Measurements from ENCODE around the gene DHX35.

DNA sequence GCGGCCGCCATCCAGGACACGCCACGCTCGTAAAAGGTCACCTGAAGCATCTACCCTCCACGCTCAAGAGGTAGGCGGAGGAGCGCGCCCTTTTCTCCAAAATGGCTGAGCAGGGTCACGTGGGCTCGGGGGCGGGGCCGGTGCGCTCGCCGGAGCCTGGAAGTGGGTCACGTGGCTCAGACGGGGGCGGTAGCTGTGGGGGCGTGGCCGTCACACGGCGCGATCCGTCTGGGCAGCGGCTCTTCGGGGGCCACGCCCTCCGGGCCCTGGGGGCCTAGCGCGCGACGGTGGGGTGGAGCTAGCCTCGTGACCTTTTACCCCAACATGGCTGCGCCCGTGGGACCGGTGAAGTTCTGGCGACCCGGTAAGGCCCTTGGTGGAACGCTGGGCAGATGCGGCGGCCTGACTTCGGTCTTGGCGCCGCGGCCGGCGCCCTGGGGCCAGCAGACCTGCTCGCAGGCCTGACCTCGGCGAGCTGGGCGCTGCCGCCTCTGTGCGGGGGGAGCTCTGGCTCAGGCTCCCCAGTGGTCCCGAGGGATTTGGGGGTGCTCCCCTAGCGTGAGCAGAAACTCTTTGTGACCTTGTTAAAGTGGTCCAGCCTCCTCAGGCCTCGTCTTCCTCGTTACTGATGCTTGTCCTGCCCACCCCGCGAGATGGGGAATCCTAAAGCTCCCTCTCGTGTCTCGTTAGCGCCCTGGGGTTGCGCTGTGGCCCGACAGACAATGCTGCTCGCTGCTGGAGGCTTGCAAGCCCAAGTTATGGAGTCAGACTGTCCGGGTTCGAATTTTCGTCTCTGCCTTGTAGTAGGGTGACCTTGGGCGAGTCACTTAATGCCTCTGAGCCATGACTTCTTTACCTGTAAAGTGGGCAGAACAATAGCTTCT lies at the start of gene DHX35:
- TF ChIP-seq POLR2A (IDR thresholded peaks at IDR 0.05) (peak in 1 of 2 donors; percentile 19), CTCF (IDR thresholded peaks at IDR 0.05 in 4 of 5, conservative IDR thresholded peaks at IDR 0.05 in 1 of 5) (peak in 2 of 5 experiments; percentile 28 to 40)

Data from gastrocnemius medialis (tissue), 4 donors.